CD14-positive monocyte (primary cell): ENCODE measurements around the gene WT1. TPM values are rescaled to one million over a fixed set of nuclear protein-coding genes. Genes with fewer than 3 reads are reported as not detected.

Experiments used
- DNase-seq, 3 donors: peaks; one replicate each; pipeline ENCODE4 v3.0.0-alpha.2; 2011 to 2022
- H2AFZ ChIP-seq: 2 replicates; pipeline ENCODE4 v1.6.0; 2012; ENCODE audit warnings: mild to moderate bottlenecking, low read depth, low read length, inconsistent platforms; ENCODE audit not compliant: insufficient read depth, poor library complexity, severe bottlenecking
- H3K27ac ChIP-seq, 2 donors: 1 replicate in 1 of 2; 2 replicates in 1 of 2; pipeline ENCODE4 v1.5.1; 2012 to 2013; ENCODE audit warnings: low read length in 2 of 2, control low read depth in 1 of 2, inconsistent platforms in 1 of 2, low read depth in 1 of 2, mild to moderate bottlenecking in 1 of 2
- H3K27me3 ChIP-seq, 2 donors: one replicate each; pipeline versions ENCODE4 v1.6.0 to v1.6.1; 2011 to 2013; ENCODE audit warnings: low read length in 2 of 2; ENCODE audit not compliant: control insufficient read depth in 2 of 2, insufficient read depth in 2 of 2
- H3K36me3 ChIP-seq, 2 donors: replicated peaks in 1 of 2; 1 replicate in 1 of 2; 2 replicates in 1 of 2; pipeline versions ENCODE4 v1.5.1 to v1.6.1; 2012 to 2013; ENCODE audit warnings: low read length in 2 of 2, control low read depth in 1 of 2, inconsistent platforms in 1 of 2, mild to moderate bottlenecking in 1 of 2; ENCODE audit not compliant: insufficient read depth in 2 of 2, control insufficient read depth in 1 of 2
- H3K4me1 ChIP-seq, 2 donors: 1 replicate in 1 of 2; 2 replicates in 1 of 2; pipeline versions ENCODE4 v1.5.1 to v1.6.1; 2012 to 2013; ENCODE audit warnings: low read length in 2 of 2, control low read depth in 1 of 2, inconsistent platforms in 1 of 2, mild to moderate bottlenecking in 1 of 2, moderate library complexity in 1 of 2; ENCODE audit not compliant: insufficient read depth in 2 of 2, control insufficient read depth in 1 of 2
- H3K4me2 ChIP-seq: replicated peaks from 2 replicates; pipeline ENCODE3; 2012; ENCODE audit warnings: low read length, moderate library complexity, mild to moderate bottlenecking; ENCODE audit not compliant: poor library complexity, severe bottlenecking; ENCODE audit errors: extremely low read depth
- H3K4me3 ChIP-seq, 3 experiments: fragments of 200-600 bp in 1 of 3; sonication (generic) in 1 of 3; replicated peaks in 1 of 3; 1 replicate in 2 of 3; 2 replicates in 1 of 3; pipeline ENCODE4 v1.5.1; 2011 to 2013; ENCODE audit warnings: low read length in 3 of 3, mild to moderate bottlenecking in 3 of 3, control low read depth in 2 of 3, low read depth in 2 of 3, inconsistent platforms in 1 of 3, moderate library complexity in 1 of 3
- H3K79me2 ChIP-seq: 2 replicates; pipeline ENCODE4 v1.6.0; 2012; ENCODE audit warnings: mild to moderate bottlenecking, control low read depth, inconsistent platforms, low read length, moderate library complexity; ENCODE audit not compliant: insufficient read depth
- H3K9ac ChIP-seq: 2 replicates; pipeline ENCODE4 v1.6.0; 2017; ENCODE audit warnings: low read length, mild to moderate bottlenecking; ENCODE audit not compliant: insufficient read depth, poor library complexity, severe bottlenecking
- H3K9me3 ChIP-seq, 2 donors: replicated peaks in 1 of 2; 1 replicate in 1 of 2; 2 replicates in 1 of 2; pipeline versions ENCODE4 v1.5.1 to v1.6.1; 2012 to 2013; ENCODE audit warnings: low read length in 2 of 2, control low read depth in 1 of 2; ENCODE audit not compliant: control insufficient read depth in 1 of 2, insufficient read depth in 1 of 2
- H4K20me1 ChIP-seq: 2 replicates; pipeline ENCODE4 v1.6.0; 2012; ENCODE audit warnings: mild to moderate bottlenecking, low read length, control low read depth, moderate library complexity; ENCODE audit not compliant: insufficient read depth
- H3K27ac Mint-ChIP-seq, 7 donors: one replicate each; pipeline ENCODE4 v1.8.0; 2020; ENCODE audit warnings: mild to moderate bottlenecking in 7 of 7, mixed read lengths in 7 of 7, moderate library complexity in 6 of 7, inconsistent platforms in 2 of 7
- H3K27me3 Mint-ChIP-seq, 3 donors: one replicate each; pipeline ENCODE4 v1.8.0; 2021 to 2022; ENCODE audit warnings: low read depth in 3 of 3, mild to moderate bottlenecking in 3 of 3, mixed read lengths in 3 of 3, moderate library complexity in 3 of 3, inconsistent platforms in 1 of 3
- H3K36me3 Mint-ChIP-seq, 2 donors: one replicate each; pipeline ENCODE4 v1.8.0; 2020; ENCODE audit warnings: mixed read lengths in 2 of 2, inconsistent platforms in 1 of 2, mild to moderate bottlenecking in 1 of 2
- H3K4me1 Mint-ChIP-seq: one replicate; pipeline ENCODE4 v1.8.0; 2020; ENCODE audit warnings: mild to moderate bottlenecking, mixed read lengths
- H3K4me3 Mint-ChIP-seq, 2 donors: one replicate each; pipeline ENCODE4 v1.8.0; 2020; ENCODE audit warnings: mild to moderate bottlenecking in 2 of 2, mixed read lengths in 2 of 2, moderate library complexity in 1 of 2
- H3K9me3 Mint-ChIP-seq, 7 donors: one replicate each; pipeline ENCODE4 v1.8.0; 2020 to 2022; ENCODE audit warnings: mixed read lengths in 7 of 7, mild to moderate bottlenecking in 6 of 7, moderate library complexity in 6 of 7, inconsistent platforms in 2 of 7
- CTCF ChIP-seq: fragments of 200-600 bp; IDR thresholded peaks from one replicate; pipeline ENCODE4 v1.8.0; 2022; ENCODE audit warnings: antibody characterized with exemption, mild to moderate bottlenecking
- WGBS: methylation state at CpG from one replicate; pipeline ENCODE4 v1.1.5; 2013; ENCODE audit warnings: missing lambda C conversion rate; ENCODE audit not compliant: insufficient coverage; 5-methylcytosine and 5-hydroxymethylcytosine counted together
- intact Hi-C, 2 donors: fragments of 100-400 bp; cut with micrococcal nuclease; formaldehyde crosslinking; loops; one replicate each; pipeline versions ENCODE4 v1.15.0 to v1.15.1; 2023
- polyA plus RNA-seq, 3 donors: library from polyadenylated mRNA; depleted of rRNA in 1 of 3; unstranded in 2 of 3; stranded (reverse) in 1 of 3; fragments of 300-500 nt in 2 of 3; fragments of >200 nt in 1 of 3; fragmentation: Illumina TruSeq in 2 of 3; gene quantifications; 1 replicate in 2 of 3; 2 replicates in 1 of 3; pipeline ENCODE4 v1.2.3, GENCODE V29; 2012 to 2021

Gene WT1
- polyA plus RNA-seq, 3 donors, result not detected

GRCh38 chr11:32366666-32367065 is 68.7 kb downstream of the WT1 start:
- intact Hi-C loops, result no loop called here
- peaks cover 0 to 31% (median 22%) of the 10 kb centered on the region in 7 donors for H3K9me3 Mint-ChIP-seq
- Histone ChIP-seq H3K9me3 (peaks cover 0 to 14% of the 10 kb centered on the region in 2 donors), H3K4me1 (no peaks in the 10 kb centered on the region), H3K36me3 (no peaks in the 10 kb centered on the region), H3K27me3 (no peaks in the 10 kb centered on the region), H3K4me2 (no peak overlapping the region), H3K4me3 (no peak overlapping the region), H4K20me1 (no peaks in the 10 kb centered on the region), H3K9ac (no peak overlapping the region), H3K79me2 (no peaks in the 10 kb centered on the region), H2AFZ (no peak overlapping the region), H3K27ac (no peak overlapping the region)
- H3K4me3 Mint-ChIP-seq, result no peak overlapping the region
- no peak for DNase-seq
- H3K4me1 Mint-ChIP-seq, result peaks cover 1% of the 10 kb centered on the region
- no peak overlapping the region for H3K27ac Mint-ChIP-seq
- H3K27me3 Mint-ChIP-seq, result peaks cover 3 to 4% (median 3%) of the 10 kb centered on the region in 3 donors
- no peaks in the 10 kb centered on the region for H3K36me3 Mint-ChIP-seq
- WGBS, result no CpG with 5 or more reads among the region's 1 CpG
- no peak for TF ChIP-seq CTCF

DNA sequence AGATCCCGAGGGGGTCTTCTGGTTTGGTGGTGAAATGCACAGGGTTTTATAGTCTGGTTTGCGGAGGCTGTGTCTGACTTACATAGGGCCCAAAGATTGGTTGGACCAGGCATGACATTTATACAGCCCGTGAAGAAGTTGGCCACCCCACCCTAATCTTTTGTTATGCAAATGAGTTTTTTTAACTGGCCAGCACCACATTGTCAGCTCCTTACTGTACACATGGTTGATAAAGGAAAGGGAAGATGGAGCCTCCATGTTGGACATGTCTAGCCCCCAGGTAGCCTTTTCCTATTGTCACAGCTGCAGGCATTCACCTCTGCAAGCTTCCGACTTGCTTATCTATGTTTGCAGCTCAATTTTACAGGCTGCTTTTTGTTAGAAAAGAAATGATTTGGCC is 70.1 kb downstream of the WT1 start:
- no peaks in the 10 kb centered on the region for H4K20me1 ChIP-seq
- no peak overlapping the region for H3K4me3 ChIP-seq
- no peaks in the 10 kb centered on the region for H3K27me3 ChIP-seq
- peaks cover 3 to 8% (median 4%) of the 10 kb centered on the region in 3 donors for H3K27me3 Mint-ChIP-seq
- no peak overlapping the region for H3K27ac ChIP-seq
- no peak overlapping the region for H2AFZ ChIP-seq
- no peaks in the 10 kb centered on the region for H3K4me1 ChIP-seq
- H3K79me2 ChIP-seq, result no peaks in the 10 kb centered on the region
- TF ChIP-seq CTCF, result no peak
- H3K9me3 ChIP-seq, result peaks cover 0 to 14% of the 10 kb centered on the region in 2 donors
- intact Hi-C loops, result no loop called here
- H3K4me3 Mint-ChIP-seq, result no peak overlapping the region
- H3K27ac Mint-ChIP-seq, result no peak overlapping the region
- H3K36me3 ChIP-seq, result no peaks in the 10 kb centered on the region
- no peak overlapping the region for H3K4me2 ChIP-seq
- DNase-seq, result no peak
- H3K36me3 Mint-ChIP-seq, result no peaks in the 10 kb centered on the region
- no peak overlapping the region for H3K9ac ChIP-seq
- H3K9me3 Mint-ChIP-seq, result peaks cover 0 to 30% (median 22%) of the 10 kb centered on the region in 7 donors
- WGBS, result 100% methylated on average over 1 of the region's 4 CpGs
- peaks cover 1% of the 10 kb centered on the region for H3K4me1 Mint-ChIP-seq
